IMR-90 (cell line): ENCODE data around the gene BMX. TPM values are rescaled to one million over a fixed set of nuclear protein-coding genes. Genes with fewer than 3 reads are reported as not detected.

Source experiments
- ATAC-seq: fragments of 200-7000 bp; cut with Tn5 transposase; 2 replicates; pipeline ENCODE4 v1.9.1; 2020; ENCODE audit warnings: low read depth, mild to moderate bottlenecking, moderate library complexity
- BruUV-seq: library from RNA; stranded (reverse); fragments of 400-500 nt; replicated peaks from 2 replicates; lab custom pipeline; 2021; lab: Mats Ljungman, UMichigan
- CTCF ChIA-PET: fragments of 300-600 bp; formaldehyde crosslinking; extraction: SDS; loops from one replicate; lab custom pipeline; 2021; ENCODE audit warnings: antibody characterized with exemption; lab: Yijun Ruan, JAX
- POLR2A ChIA-PET: fragments of 300-600 bp; sonication (Branson Sonifier 250); formaldehyde crosslinking; loops from one replicate; lab custom pipeline; 2022; ENCODE audit warnings: antibody characterized with exemption; ENCODE audit not compliant: unreplicated experiment; lab: Charles Lee
- DNase-seq: peaks from one replicate; pipeline ENCODE4 v3.0.0; 2013
- H2AFZ ChIP-seq: replicated peaks from 2 replicates; pipeline ENCODE3; 2013; ENCODE audit warnings: low read length, mild to moderate bottlenecking; ENCODE audit not compliant: poor library complexity
- H2AK5ac ChIP-seq: 2 replicates; pipeline ENCODE4 v1.6.1; 2013; ENCODE audit warnings: low read depth, low read length, inconsistent platforms
- H2AK9ac ChIP-seq: replicated peaks from 2 replicates; pipeline ENCODE3; 2013; ENCODE audit warnings: mild to moderate bottlenecking, low read depth, low read length, moderate library complexity; ENCODE audit not compliant: poor library complexity
- H2BK120ac ChIP-seq: 2 replicates; pipeline ENCODE4 v1.6.1; 2013; ENCODE audit warnings: low read depth, low read length, inconsistent platforms
- H2BK15ac ChIP-seq: 3 replicates; pipeline ENCODE4 v1.6.1; 2013; ENCODE audit warnings: low read depth, low read length, inconsistent platforms
- H2BK20ac ChIP-seq: 2 replicates; pipeline ENCODE4 v1.6.1; 2013; ENCODE audit warnings: low read depth, mild to moderate bottlenecking, inconsistent platforms, low read length, moderate library complexity
- H2BK5ac ChIP-seq: 2 replicates; pipeline ENCODE4 v1.6.1; 2013; ENCODE audit warnings: mild to moderate bottlenecking, low read depth, low read length, inconsistent platforms; ENCODE audit not compliant: poor library complexity, severe bottlenecking
- H3K14ac ChIP-seq: replicated peaks from 2 replicates; pipeline ENCODE4 v1.6.1; 2013; ENCODE audit warnings: low read depth, low read length, inconsistent platforms
- H3K18ac ChIP-seq: 2 replicates; pipeline ENCODE4 v1.6.1; 2013; ENCODE audit warnings: low read depth, low read length, control low read depth
- H3K23ac ChIP-seq: 2 replicates; pipeline ENCODE4 v1.6.1; 2013; ENCODE audit warnings: low read depth, low read length, inconsistent platforms
- H3K27ac ChIP-seq: 2 replicates; pipeline ENCODE4 v1.5.1; 2013; ENCODE audit warnings: mild to moderate bottlenecking, control low read depth, low read length; ENCODE audit not compliant: insufficient read depth
- H3K27me3 ChIP-seq: 2 replicates; pipeline ENCODE4 v1.6.1; 2013; ENCODE audit warnings: low read length; ENCODE audit not compliant: control insufficient read depth, insufficient read depth
- H3K36me3 ChIP-seq: 2 replicates; pipeline ENCODE4 v1.6.1; 2013; ENCODE audit warnings: low read length, mixed read lengths; ENCODE audit not compliant: control insufficient read depth, insufficient read depth
- H3K4ac ChIP-seq: 2 replicates; pipeline ENCODE4 v1.6.1; 2013; ENCODE audit warnings: low read depth, low read length, inconsistent platforms
- H3K4me1 ChIP-seq: 2 replicates; pipeline ENCODE4 v1.6.1; 2013; ENCODE audit warnings: low read length, mixed read lengths; ENCODE audit not compliant: control insufficient read depth, insufficient read depth
- H3K4me2 ChIP-seq: 2 replicates; pipeline ENCODE4 v1.6.1; 2013; ENCODE audit warnings: low read depth, mild to moderate bottlenecking, control low read depth, low read length, moderate library complexity
- H3K4me3 ChIP-seq: 2 replicates; pipeline ENCODE4 v1.5.1; 2013; ENCODE audit warnings: low read depth, mild to moderate bottlenecking, control low read depth, low read length, moderate library complexity; ENCODE audit not compliant: insufficient read depth
- H3K56ac ChIP-seq: 2 replicates; pipeline ENCODE4 v1.6.1; 2013; ENCODE audit warnings: low read length, inconsistent platforms; ENCODE audit not compliant: insufficient read depth; ENCODE audit errors: extremely low read depth
- H3K79me1 ChIP-seq, 2 experiments: 2 replicates each; pipeline ENCODE4 v1.6.1; 2013; ENCODE audit warnings: low read length in 2 of 2, inconsistent platforms in 1 of 2, low read depth in 1 of 2
- H3K9ac ChIP-seq: 2 replicates; pipeline ENCODE4 v1.6.1; 2013; ENCODE audit warnings: low read depth, low read length, control low read depth
- H3K9me1 ChIP-seq: 2 replicates; pipeline ENCODE4 v1.6.1; 2013; ENCODE audit warnings: low read length, inconsistent platforms; ENCODE audit not compliant: insufficient read depth
- H3K9me3 ChIP-seq: 2 replicates; pipeline ENCODE4 v1.6.1; 2013; ENCODE audit warnings: low read length; ENCODE audit not compliant: control insufficient read depth, insufficient read depth
- H4K20me1 ChIP-seq: 2 replicates; pipeline ENCODE4 v1.6.1; 2013; ENCODE audit warnings: low read length, inconsistent platforms; ENCODE audit not compliant: insufficient read depth
- H4K5ac ChIP-seq: 2 replicates; pipeline ENCODE4 v1.6.1; 2013; ENCODE audit warnings: mild to moderate bottlenecking, low read depth, low read length, control low read depth
- H4K8ac ChIP-seq, 2 experiments: 2 replicates each; pipeline ENCODE4 v1.6.1; 2013; ENCODE audit warnings: low read depth in 2 of 2, low read length in 2 of 2, control low read depth in 1 of 2, inconsistent platforms in 1 of 2
- H4K91ac ChIP-seq: 2 replicates; pipeline ENCODE4 v1.6.1; 2013; ENCODE audit warnings: low read depth, low read length, inconsistent platforms; ENCODE audit not compliant: insufficient read depth
- BHLHE40 ChIP-seq: fragments of 150-350 bp; IDR thresholded peaks from 2 replicates; pipeline ENCODE4 v1.6.1; 2016; ENCODE audit warnings: mild to moderate bottlenecking, low read depth, low read length
- CEBPB ChIP-seq: IDR thresholded peaks from 2 replicates; pipeline ENCODE4 v1.6.1; 2012; ENCODE audit warnings: low read depth, low read length, improper control_type of control experiment
- CTCF ChIP-seq: conservative IDR thresholded peaks from 2 replicates; pipeline ENCODE4 v1.5.1; 2012; ENCODE audit warnings: mild to moderate bottlenecking, low read depth, low read length, improper control_type of control experiment
- ELK1 ChIP-seq: fragments of 150-350 bp; IDR thresholded peaks from 2 replicates; pipeline ENCODE4 v1.6.1; 2016; ENCODE audit warnings: low read depth, mild to moderate bottlenecking, low read length, moderate library complexity, borderline replicate concordance
- MAZ ChIP-seq: IDR thresholded peaks from 2 replicates; pipeline ENCODE4 v1.6.1; 2012; ENCODE audit warnings: low read depth, mild to moderate bottlenecking, low read length, improper control_type of control experiment, moderate library complexity, borderline replicate concordance
- NFE2L2 ChIP-seq: fragments of 150-350 bp; IDR thresholded peaks from 2 replicates; pipeline ENCODE4 v1.6.1; 2016; ENCODE audit warnings: low read depth, mild to moderate bottlenecking, low read length
- POLR2A ChIP-seq: IDR thresholded peaks from 2 replicates; pipeline ENCODE4 v1.6.1; 2012; ENCODE audit warnings: mild to moderate bottlenecking, low read depth, low read length
- RAD21 ChIP-seq: IDR thresholded peaks from 2 replicates; pipeline ENCODE4 v1.6.1; 2012; ENCODE audit warnings: low read length, improper control_type of control experiment
- RCOR1 ChIP-seq: IDR thresholded peaks from 2 replicates; pipeline ENCODE4 v1.6.1; 2012; ENCODE audit warnings: mild to moderate bottlenecking, low read length, improper control_type of control experiment; ENCODE audit not compliant: insufficient replicate concordance
- SMC3 ChIP-seq: fragments of 150-350 bp; IDR thresholded peaks from 2 replicates; pipeline ENCODE4 v1.6.1; 2016; ENCODE audit warnings: low read depth, mild to moderate bottlenecking, antibody characterized with exemption, low read length, moderate library complexity
- USF2 ChIP-seq: fragments of 150-350 bp; IDR thresholded peaks from 2 replicates; pipeline ENCODE4 v1.6.1; 2017; ENCODE audit warnings: mild to moderate bottlenecking, antibody characterized with exemption, low read length, low read depth
- WGBS, 2 experiments: methylation state at CpG; one replicate each; pipeline versions ENCODE4 v1.1.5 to v1.1.7; 2013; ENCODE audit warnings: missing lambda C conversion rate in 2 of 2; ENCODE audit not compliant: insufficient read length in 1 of 2; ENCODE audit errors: extremely low coverage in 2 of 2; 5-methylcytosine and 5-hydroxymethylcytosine counted together
- dilution Hi-C: fragments of 300-500 bp; cut with HindIII; formaldehyde crosslinking; loops from one replicate; pipeline ENCODE4 v1.14.3; 2018; ENCODE audit warnings: low sequenced_read_pairs; ENCODE audit not compliant: unreplicated experiment
- in situ Hi-C: fragments of 300-500 bp; cut with MboI; formaldehyde crosslinking; loops from 3 replicates; pipeline ENCODE4 v1.14.3; 2019; ENCODE audit warnings: low sequenced_read_pairs, inconsistent platforms, mixed read lengths
- intact Hi-C: fragments of 100-400 bp; cut with micrococcal nuclease; formaldehyde crosslinking; loops from 2 replicates; pipeline ENCODE4 v1.10.0; 2022
- polyA plus RNA-seq, 3 experiments: library from polyadenylated mRNA; depleted of rRNA; stranded (reverse); fragments of >200 nt; gene quantifications; 2 replicates each; pipeline ENCODE4 v1.2.3, GENCODE V29; 2012; ENCODE audit warnings: low replicate concordance in 1 of 3
- total RNA-seq: library from RNA; depleted of rRNA; stranded (reverse); fragments of >200 nt; gene quantifications from 2 replicates; pipeline ENCODE4 v1.2.3, GENCODE V29; 2012

The BMX gene
- total and polyA plus RNA-seq, 2 of the 4 experiments (the other 2 are of a cell fraction): not detected

GRCh38 chrX:15475486-15475885 is 25.1 kb upstream of the BMX start:
- H2AFZ ChIP-seq: no peak overlapping the region
- no peak overlapping the region for H3K9ac ChIP-seq
- POLR2A ChIA-PET: no interaction called here

More at GRCh38 chrX:15475486-15475885, 25.1 kb upstream of the BMX start:
- H4K8ac ChIP-seq: no peak overlapping the region
- no peak overlapping the region for H2BK20ac ChIP-seq
- H4K5ac ChIP-seq: no peak overlapping the region
- H2BK5ac ChIP-seq: no peak overlapping the region
- H3K9me1 ChIP-seq: no peaks in the 10 kb centered on the region
- no CpG with 5 or more reads among the region's 4 CpGs for WGBS, 2 experiments
- no peaks in the 10 kb centered on the region for H3K9me3 ChIP-seq
- H4K91ac ChIP-seq: no peak overlapping the region
- H3K4me3 ChIP-seq: no peak overlapping the region
- in situ Hi-C loops (loop anchor here (25.0 kb wide), 1 partner anchor 1212 kb away; no protein-coding TSS in a partner anchor), intact Hi-C loops (loop anchor here (10.0 kb wide), 1 partner anchor 1219 kb away; no protein-coding TSS in a partner anchor), dilution Hi-C loops (no loop called here)
- no peak overlapping the region for H2BK120ac ChIP-seq
- no peak overlapping the region for H3K18ac ChIP-seq
- CTCF ChIA-PET: no interaction called here
- H4K20me1 ChIP-seq: no peaks in the 10 kb centered on the region
- H3K79me1 ChIP-seq: no peaks in the 10 kb centered on the region
- no peak overlapping the region for H2AK9ac ChIP-seq
- H3K27me3 ChIP-seq: no peaks in the 10 kb centered on the region; the same call in 1 of the 2 replicates
- ATAC-seq (no peak), DNase-seq (no peak)
- H3K23ac ChIP-seq: no peak overlapping the region
- H3K4me1 ChIP-seq: no peaks in the 10 kb centered on the region
- no peak overlapping the region for H3K56ac ChIP-seq
- no peak overlapping the region for H3K14ac ChIP-seq
- H2BK15ac ChIP-seq: no peak overlapping the region
- TF ChIP-seq BHLHE40 (no peak), MAZ (no peak), NFE2L2 (no peak), POLR2A (no peak), ELK1 (no peak), RCOR1 (no peak), USF2 (no peak), CEBPB (no peak), RAD21 (no peak), CTCF (no peak), SMC3 (no peak)
- H3K27ac ChIP-seq: no peak overlapping the region
- BruUV-seq: no TSS peak
- no peak overlapping the region for H3K4me2 ChIP-seq
- no peak overlapping the region for H3K4ac ChIP-seq
- H3K36me3 ChIP-seq: no peaks in the 10 kb centered on the region
- no peak overlapping the region for H2AK5ac ChIP-seq
